Panc1 (cell line): ENCODE data around the gene MADCAM1. TPM values are rescaled to one million over a fixed set of nuclear protein-coding genes. Genes with fewer than 3 reads are reported as not detected.

Source experiments
- ATAC-seq: fragments of 200-7000 bp; cut with Tn5 transposase; 2 replicates; pipeline ENCODE4 v1.9.1; 2020; ENCODE audit warnings: mild to moderate bottlenecking, moderate library complexity
- BruUV-seq: library from RNA; stranded (reverse); fragments of 400-500 nt; replicated peaks from 2 replicates; lab custom pipeline; 2021; lab: Mats Ljungman, UMichigan
- CTCF ChIA-PET: fragments of 300-600 bp; sonication (Branson Sonifier 250); formaldehyde crosslinking; loops from one replicate; lab custom pipeline; 2022; ENCODE audit warnings: antibody characterized with exemption; lab: Charles Lee
- POLR2A ChIA-PET: fragments of 300-600 bp; sonication (Branson Sonifier 250); formaldehyde crosslinking; loops from one replicate; lab custom pipeline; 2022; ENCODE audit warnings: antibody characterized with exemption; lab: Charles Lee
- DNase-seq: peaks from one replicate; pipeline ENCODE4 v3.0.0-alpha.2; 2010; ENCODE audit warnings: low read depth, low spot score
- H3K27ac ChIP-seq: 2 replicates; pipeline ENCODE4 v1.5.1; 2011; ENCODE audit warnings: mild to moderate bottlenecking, low read length, inconsistent platforms
- H3K27me3 ChIP-seq: fragments of 200-500 bp; sonication (Bioruptor generic); 2 replicates; pipeline ENCODE4 v1.6.0; 2014; ENCODE audit warnings: low read length, inconsistent platforms; ENCODE audit not compliant: control insufficient read depth, insufficient read depth
- H3K36me3 ChIP-seq: fragments of 200-500 bp; sonication (Bioruptor generic); 2 replicates; pipeline ENCODE4 v1.5.1; 2014; ENCODE audit warnings: inconsistent platforms, mild to moderate bottlenecking, low read length, moderate library complexity; ENCODE audit not compliant: control insufficient read depth, insufficient read depth
- H3K4me1 ChIP-seq: 2 replicates; pipeline ENCODE4 v1.5.1; 2011; ENCODE audit warnings: inconsistent platforms, mild to moderate bottlenecking, low read length, moderate library complexity; ENCODE audit not compliant: control insufficient read depth, insufficient read depth
- H3K4me3 ChIP-seq, 2 experiments: 2 replicates each; pipeline ENCODE4 v1.5.1; 2011 to 2012; ENCODE audit warnings: low read depth in 2 of 2, low read length in 2 of 2, mild to moderate bottlenecking in 2 of 2, inconsistent platforms in 1 of 2, moderate library complexity in 1 of 2
- H3K9me3 ChIP-seq: fragments of 200-500 bp; sonication (Bioruptor generic); 2 replicates; pipeline ENCODE4 v1.5.1; 2014; ENCODE audit warnings: low read depth, mild to moderate bottlenecking, inconsistent platforms, low read length, moderate library complexity; ENCODE audit not compliant: control insufficient read depth, insufficient read depth
- POLR2AphosphoS5 ChIP-seq: IDR thresholded peaks from 2 replicates; pipeline ENCODE4 v1.6.1; 2012; ENCODE audit warnings: mild to moderate bottlenecking, low read depth, low read length, moderate library complexity
- SIN3A ChIP-seq: IDR thresholded peaks from 2 replicates; pipeline ENCODE4 v1.6.1; 2012; ENCODE audit warnings: low read depth, mild to moderate bottlenecking, low read length, moderate library complexity, borderline replicate concordance; ENCODE audit not compliant: insufficient read depth
- TCF7L2 ChIP-seq: IDR thresholded peaks from 2 replicates; pipeline ENCODE4 v1.6.1; 2011; ENCODE audit warnings: mild to moderate bottlenecking, low read depth, low read length, inconsistent platforms
- in situ Hi-C: cut with HindIII; loops from 2 replicates; pipeline ENCODE4 v1.10.0; 2016; ENCODE audit warnings: low sequenced_read_pairs, low pct_unique_long_range_greater_than_20kb
- intact Hi-C: fragments of 100-400 bp; cut with micrococcal nuclease; formaldehyde crosslinking; loops from one replicate; pipeline ENCODE4 v1.10.0; 2022; ENCODE audit not compliant: unreplicated experiment
- total RNA-seq: library from RNA; stranded (reverse); gene quantifications from one replicate; pipeline ENCODE4 v1.2.1, GENCODE V29; 2021; ENCODE audit not compliant: unreplicated experiment
- TF ChIP-seq, protein P1 (sequence below): fragments of 450-650 bp; IDR thresholded peaks from 2 replicates; pipeline ENCODE4 v1.5.1; 2017; ENCODE audit warnings: mild to moderate bottlenecking
- TF ChIP-seq, protein P2 (sequence below), 2 experiments: IDR thresholded peaks; 2 replicates each; pipeline ENCODE4 v1.6.1; 2011 to 2012; ENCODE audit warnings: low read depth in 2 of 2, control low read depth in 1 of 2, low read length in 1 of 2, mild to moderate bottlenecking in 1 of 2, moderate library complexity in 1 of 2; ENCODE audit not compliant: insufficient read depth in 1 of 2

The MADCAM1 gene
- total RNA-seq, 1 experiment from 2014 or later, result 0.54 TPM

DNA sequence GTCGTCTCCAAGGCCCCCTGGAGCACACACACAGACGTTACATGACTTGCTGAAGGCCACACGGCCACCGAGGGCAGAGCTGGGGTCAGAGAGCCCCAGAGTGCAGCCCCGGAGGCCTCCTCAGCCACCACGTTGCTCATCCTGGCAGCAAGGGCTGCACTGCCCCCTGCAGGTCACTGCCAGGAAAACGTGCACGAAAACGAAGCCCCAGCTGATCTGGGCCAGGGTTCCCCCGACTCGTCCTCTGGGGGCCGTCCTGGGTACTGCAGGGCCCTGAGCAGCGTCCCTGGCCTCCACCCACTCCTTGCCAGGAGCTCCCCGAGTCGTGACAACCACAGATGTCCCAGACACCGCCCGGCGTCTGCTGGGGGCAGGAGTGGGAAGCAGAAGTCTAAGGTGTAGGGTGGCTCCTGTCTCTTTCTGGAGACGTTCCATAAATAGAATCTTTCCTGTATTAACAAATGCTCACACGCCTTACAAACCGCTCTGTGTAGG lies 14.4 kb downstream of the MADCAM1 start:
- DNase-seq, result no peak
- ChIA-PET POLR2A (no interaction called here), CTCF (interaction anchor here (0.5 to 1.2 kb wide), 3 partner anchors 14 to 164 kb away, joined by 3 to 4 read pairs (median 3); no protein-coding TSS in a partner anchor)
- Histone ChIP-seq H3K36me3 (no peaks in the 10 kb centered on the region; the same call in 1 of the 2 replicates), H3K4me1 (peaks cover 3% of the 10 kb centered on the region; the same call in 1 of the 2 replicates), H3K27ac (no peak overlapping the region), H3K9me3 (no peaks in the 10 kb centered on the region), H3K27me3 (no peaks in the 10 kb centered on the region), H3K4me3 (no peak overlapping the region)
- intact Hi-C loops, result no loop called here
- in situ Hi-C loops, result no loop called here
- no TSS peak for BruUV-seq
- peak; percentile 41 for ATAC-seq
- TF ChIP-seq POLR2AphosphoS5 (no peak), SIN3A (no peak), TCF7L2 (no peak)
- TF ChIP-seq, protein P1, sequence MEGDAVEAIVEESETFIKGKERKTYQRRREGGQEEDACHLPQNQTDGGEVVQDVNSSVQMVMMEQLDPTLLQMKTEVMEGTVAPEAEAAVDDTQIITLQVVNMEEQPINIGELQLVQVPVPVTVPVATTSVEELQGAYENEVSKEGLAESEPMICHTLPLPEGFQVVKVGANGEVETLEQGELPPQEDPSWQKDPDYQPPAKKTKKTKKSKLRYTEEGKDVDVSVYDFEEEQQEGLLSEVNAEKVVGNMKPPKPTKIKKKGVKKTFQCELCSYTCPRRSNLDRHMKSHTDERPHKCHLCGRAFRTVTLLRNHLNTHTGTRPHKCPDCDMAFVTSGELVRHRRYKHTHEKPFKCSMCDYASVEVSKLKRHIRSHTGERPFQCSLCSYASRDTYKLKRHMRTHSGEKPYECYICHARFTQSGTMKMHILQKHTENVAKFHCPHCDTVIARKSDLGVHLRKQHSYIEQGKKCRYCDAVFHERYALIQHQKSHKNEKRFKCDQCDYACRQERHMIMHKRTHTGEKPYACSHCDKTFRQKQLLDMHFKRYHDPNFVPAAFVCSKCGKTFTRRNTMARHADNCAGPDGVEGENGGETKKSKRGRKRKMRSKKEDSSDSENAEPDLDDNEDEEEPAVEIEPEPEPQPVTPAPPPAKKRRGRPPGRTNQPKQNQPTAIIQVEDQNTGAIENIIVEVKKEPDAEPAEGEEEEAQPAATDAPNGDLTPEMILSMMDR, result peak; percentile 96
- TF ChIP-seq, protein P2, sequence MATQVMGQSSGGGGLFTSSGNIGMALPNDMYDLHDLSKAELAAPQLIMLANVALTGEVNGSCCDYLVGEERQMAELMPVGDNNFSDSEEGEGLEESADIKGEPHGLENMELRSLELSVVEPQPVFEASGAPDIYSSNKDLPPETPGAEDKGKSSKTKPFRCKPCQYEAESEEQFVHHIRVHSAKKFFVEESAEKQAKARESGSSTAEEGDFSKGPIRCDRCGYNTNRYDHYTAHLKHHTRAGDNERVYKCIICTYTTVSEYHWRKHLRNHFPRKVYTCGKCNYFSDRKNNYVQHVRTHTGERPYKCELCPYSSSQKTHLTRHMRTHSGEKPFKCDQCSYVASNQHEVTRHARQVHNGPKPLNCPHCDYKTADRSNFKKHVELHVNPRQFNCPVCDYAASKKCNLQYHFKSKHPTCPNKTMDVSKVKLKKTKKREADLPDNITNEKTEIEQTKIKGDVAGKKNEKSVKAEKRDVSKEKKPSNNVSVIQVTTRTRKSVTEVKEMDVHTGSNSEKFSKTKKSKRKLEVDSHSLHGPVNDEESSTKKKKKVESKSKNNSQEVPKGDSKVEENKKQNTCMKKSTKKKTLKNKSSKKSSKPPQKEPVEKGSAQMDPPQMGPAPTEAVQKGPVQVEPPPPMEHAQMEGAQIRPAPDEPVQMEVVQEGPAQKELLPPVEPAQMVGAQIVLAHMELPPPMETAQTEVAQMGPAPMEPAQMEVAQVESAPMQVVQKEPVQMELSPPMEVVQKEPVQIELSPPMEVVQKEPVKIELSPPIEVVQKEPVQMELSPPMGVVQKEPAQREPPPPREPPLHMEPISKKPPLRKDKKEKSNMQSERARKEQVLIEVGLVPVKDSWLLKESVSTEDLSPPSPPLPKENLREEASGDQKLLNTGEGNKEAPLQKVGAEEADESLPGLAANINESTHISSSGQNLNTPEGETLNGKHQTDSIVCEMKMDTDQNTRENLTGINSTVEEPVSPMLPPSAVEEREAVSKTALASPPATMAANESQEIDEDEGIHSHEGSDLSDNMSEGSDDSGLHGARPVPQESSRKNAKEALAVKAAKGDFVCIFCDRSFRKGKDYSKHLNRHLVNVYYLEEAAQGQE (IDR thresholded peaks at IDR 0.05; ENCODE audit: insufficient read depth in 1 of 2, low read depth in 2 of 2, low read length in 1 of 2), result no peak

DNA sequence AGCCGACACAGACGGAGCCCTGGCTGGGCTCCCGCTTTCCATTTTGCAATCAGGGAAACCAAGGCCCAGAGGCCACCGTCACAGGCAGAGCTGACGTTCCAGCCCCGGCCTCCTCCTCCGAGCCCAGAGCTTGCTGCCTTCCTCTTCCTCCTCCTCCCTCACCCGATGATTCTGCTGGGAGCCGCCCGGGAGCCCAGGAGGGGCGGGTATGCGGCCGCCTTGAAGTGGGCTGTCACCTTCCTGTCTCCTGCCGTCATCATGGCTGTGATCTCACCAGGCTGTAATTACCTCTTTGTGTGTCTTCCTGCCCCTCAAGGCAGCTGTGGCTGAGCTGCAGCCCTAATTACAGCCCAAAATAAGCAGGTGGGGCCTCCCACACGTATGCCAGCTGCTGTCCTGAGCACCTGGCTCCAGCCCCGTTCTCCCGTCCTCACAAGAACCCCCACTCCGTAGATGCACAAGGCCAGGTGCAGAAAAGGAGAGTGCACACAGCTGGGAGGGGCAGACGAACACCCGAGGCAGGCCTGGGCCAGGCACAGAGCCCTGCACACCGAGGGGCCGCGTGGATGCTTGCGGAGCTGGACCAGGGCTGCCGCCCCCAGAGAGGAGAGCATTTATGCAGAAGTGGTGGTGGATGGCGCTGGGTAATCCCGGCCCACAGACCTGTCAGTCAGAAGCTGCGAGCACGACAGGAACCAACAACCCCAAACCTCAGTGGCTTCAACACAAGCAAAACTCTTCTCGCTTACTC lies 15.0 kb downstream of the MADCAM1 start:
- Histone ChIP-seq H3K36me3 (no peaks in the 10 kb centered on the region; the same call in 1 of the 2 replicates), H3K4me1 (peaks cover 2% of the 10 kb centered on the region; the same call in 1 of the 2 replicates), H3K4me3 (no peak overlapping the region), H3K27ac (no peak overlapping the region), H3K9me3 (no peaks in the 10 kb centered on the region), H3K27me3 (no peaks in the 10 kb centered on the region)
- DNase-seq (no peak), ATAC-seq (no peak)
- ChIA-PET POLR2A (no interaction called here), CTCF (interaction anchor here (0.5 to 1.2 kb wide), 3 partner anchors 13 to 165 kb away, joined by 3 to 4 read pairs (median 3); no protein-coding TSS in a partner anchor)
- no TSS peak for BruUV-seq
- no peak for TF ChIP-seq POLR2AphosphoS5
- no peak for TF ChIP-seq SIN3A
- TF ChIP-seq, protein P1, result no peak
- no peak for TF ChIP-seq TCF7L2
- TF ChIP-seq, protein P2 (IDR thresholded peaks at IDR 0.05; ENCODE audit: insufficient read depth in 1 of 2, low read depth in 2 of 2, low read length in 1 of 2), result no peak
- intact Hi-C loops (no loop called here), in situ Hi-C loops (no loop called here)
